Measurements from ENCODE around the gene TRPV5.
"Not testable (repeated sequence)": the region's sequence is repeated elsewhere in the genome, so short reads cannot be mapped to it uniquely, and the experiment has no call there.

TRPV5 gene

GRCh38 chr7:142933624-142934023 lies at the start of gene TRPV5:
TRPV5 (minus strand) TSS chr7:142933746; CDS start chr7:142933459, 287 bp downstream.
- TF ChIP-seq, protein P1, sequence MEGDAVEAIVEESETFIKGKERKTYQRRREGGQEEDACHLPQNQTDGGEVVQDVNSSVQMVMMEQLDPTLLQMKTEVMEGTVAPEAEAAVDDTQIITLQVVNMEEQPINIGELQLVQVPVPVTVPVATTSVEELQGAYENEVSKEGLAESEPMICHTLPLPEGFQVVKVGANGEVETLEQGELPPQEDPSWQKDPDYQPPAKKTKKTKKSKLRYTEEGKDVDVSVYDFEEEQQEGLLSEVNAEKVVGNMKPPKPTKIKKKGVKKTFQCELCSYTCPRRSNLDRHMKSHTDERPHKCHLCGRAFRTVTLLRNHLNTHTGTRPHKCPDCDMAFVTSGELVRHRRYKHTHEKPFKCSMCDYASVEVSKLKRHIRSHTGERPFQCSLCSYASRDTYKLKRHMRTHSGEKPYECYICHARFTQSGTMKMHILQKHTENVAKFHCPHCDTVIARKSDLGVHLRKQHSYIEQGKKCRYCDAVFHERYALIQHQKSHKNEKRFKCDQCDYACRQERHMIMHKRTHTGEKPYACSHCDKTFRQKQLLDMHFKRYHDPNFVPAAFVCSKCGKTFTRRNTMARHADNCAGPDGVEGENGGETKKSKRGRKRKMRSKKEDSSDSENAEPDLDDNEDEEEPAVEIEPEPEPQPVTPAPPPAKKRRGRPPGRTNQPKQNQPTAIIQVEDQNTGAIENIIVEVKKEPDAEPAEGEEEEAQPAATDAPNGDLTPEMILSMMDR (conservative IDR thresholded peaks at IDR 0.05; ENCODE audit: control insufficient read depth, insufficient read depth, low read depth, low read length) = no peak

GRCh38 chr7:142978402-142978801 lies 44.9 kb upstream of the TRPV5 start:
- DNase-seq (ENCODE audit: low read depth); H3K4me3 ChIP-seq (ENCODE audit: control insufficient read depth, low read depth, low read length): not testable (repeated sequence)

More at GRCh38 chr7:142933624-142934023, at the start of gene TRPV5:
- H3K4me3 ChIP-seq (ENCODE audit: control insufficient read depth, low read depth, low read length) = no peak within 1 kb of the TSS
- DNase-seq (ENCODE audit: low read depth) = no peak

GRCh38 chr7:142974626-142975025 lies 41.1 kb upstream of the TRPV5 start:
- H3K4me3 ChIP-seq (ENCODE audit: control insufficient read depth, low read depth, low read length) = no peak overlapping the region
- DNase-seq (ENCODE audit: low read depth) = no peak
- TF ChIP-seq, protein P1 (conservative IDR thresholded peaks at IDR 0.05; ENCODE audit: control insufficient read depth, insufficient read depth, low read depth, low read length) = no peak

DNA sequence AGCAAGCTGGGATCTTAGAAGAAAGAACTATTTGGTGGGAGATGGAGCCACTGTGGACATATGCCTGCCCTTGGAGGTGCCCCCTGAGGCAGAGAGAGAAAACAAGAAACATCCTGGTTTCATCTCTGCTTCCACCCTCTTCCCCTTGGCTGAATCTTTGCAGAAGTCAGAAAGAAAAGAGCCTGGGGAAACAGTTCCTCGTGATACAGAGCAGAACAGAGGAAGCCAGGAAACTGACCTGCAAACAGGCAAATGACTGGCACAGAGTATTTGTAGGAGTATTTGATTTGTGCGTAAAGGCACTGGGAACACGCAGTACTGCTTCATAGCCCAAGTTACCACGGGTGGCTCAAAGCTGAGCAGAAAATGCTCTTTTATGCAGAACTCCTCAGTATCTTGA lies 35.6 kb upstream of the TRPV5 start:
- DNase-seq (ENCODE audit: low read depth) = no peak
- TF ChIP-seq, protein P1 (conservative IDR thresholded peaks at IDR 0.05; ENCODE audit: control insufficient read depth, insufficient read depth, low read depth, low read length) = no peak
- no peak overlapping the region for H3K4me3 ChIP-seq (ENCODE audit: control insufficient read depth, low read depth, low read length)

GRCh38 chr7:142968229-142968628 lies 34.7 kb upstream of the TRPV5 start:
- no peak overlapping the region for H3K4me3 ChIP-seq (ENCODE audit: control insufficient read depth, low read depth, low read length)
- TF ChIP-seq, protein P1 (conservative IDR thresholded peaks at IDR 0.05; ENCODE audit: control insufficient read depth, insufficient read depth, low read depth, low read length) = no peak
- DNase-seq (ENCODE audit: low read depth) = no peak

DNA sequence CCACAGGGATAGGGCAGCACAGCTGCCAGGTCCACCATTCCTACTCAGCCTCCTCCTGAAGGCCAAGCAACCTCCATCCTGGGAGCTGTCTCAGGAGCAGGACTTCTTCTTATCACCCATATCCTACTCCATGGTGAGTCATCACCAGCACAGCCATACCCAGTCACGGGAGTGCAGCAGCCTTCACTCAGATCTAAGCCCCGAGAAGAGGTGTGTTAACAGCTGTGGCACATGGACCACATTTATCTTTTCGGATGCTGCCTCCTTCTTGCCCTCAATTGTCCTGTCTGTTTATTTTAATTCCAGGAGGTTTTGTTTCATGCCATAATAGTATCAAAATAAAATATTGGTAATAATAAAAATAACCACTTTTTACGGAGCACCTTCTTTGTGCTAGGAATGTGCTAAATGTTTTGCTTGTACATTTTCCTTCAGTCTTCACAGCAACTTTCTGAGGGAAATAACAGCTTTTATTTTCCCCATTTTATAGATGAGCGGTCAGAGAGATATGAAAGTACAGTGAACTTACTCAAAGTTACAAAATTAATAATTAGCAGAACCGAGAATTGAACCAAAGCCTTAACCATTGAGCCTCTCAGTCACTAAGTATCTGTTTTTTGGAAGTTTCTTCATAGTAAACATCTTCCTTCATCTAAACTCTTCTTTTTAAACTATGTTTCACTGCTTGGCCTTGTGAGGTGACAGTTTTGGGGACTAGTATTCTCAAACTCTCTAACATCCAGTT lies 31.1 kb upstream of the TRPV5 start:
- TF ChIP-seq, protein P1 (conservative IDR thresholded peaks at IDR 0.05; ENCODE audit: control insufficient read depth, insufficient read depth, low read depth, low read length) = no peak
- no peak overlapping the region for H3K4me3 ChIP-seq (ENCODE audit: control insufficient read depth, low read depth, low read length)
- no peak for DNase-seq (ENCODE audit: low read depth)

DNA sequence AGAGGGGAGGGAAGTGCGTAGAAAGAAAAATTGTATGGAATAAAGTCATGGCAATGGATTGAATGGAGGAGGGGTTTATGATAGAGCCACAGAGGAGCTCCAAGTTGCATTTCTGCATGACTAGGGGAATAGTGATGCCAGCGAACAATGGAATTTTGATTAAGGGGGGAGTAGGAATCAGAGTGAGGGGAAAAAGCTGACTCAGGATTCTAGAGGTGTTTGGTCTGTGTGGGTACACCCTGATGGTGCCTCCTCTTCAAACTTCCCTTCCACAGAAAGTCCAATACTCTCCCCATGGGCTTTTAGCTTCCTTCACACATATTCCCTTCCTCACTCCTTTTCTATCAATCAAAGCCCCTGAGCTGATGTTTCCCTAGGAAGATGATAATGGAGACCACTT lies 30.4 kb upstream of the TRPV5 start:
- TF ChIP-seq, protein P1 (conservative IDR thresholded peaks at IDR 0.05; ENCODE audit: control insufficient read depth, insufficient read depth, low read depth, low read length) = no peak
- DNase-seq (ENCODE audit: low read depth) = no peak
- no peak overlapping the region for H3K4me3 ChIP-seq (ENCODE audit: control insufficient read depth, low read depth, low read length)
